Stimulated activated naive CD4-positive, alpha-beta T cell (primary cell): ENCODE results near the gene CDIP1.

ENCODE experiments used
- DNase-seq, 6 experiments: peaks; one replicate each; lab custom pipeline; 2025; lab: John Stamatoyannopoulos, UW

Gene CDIP1

DNA sequence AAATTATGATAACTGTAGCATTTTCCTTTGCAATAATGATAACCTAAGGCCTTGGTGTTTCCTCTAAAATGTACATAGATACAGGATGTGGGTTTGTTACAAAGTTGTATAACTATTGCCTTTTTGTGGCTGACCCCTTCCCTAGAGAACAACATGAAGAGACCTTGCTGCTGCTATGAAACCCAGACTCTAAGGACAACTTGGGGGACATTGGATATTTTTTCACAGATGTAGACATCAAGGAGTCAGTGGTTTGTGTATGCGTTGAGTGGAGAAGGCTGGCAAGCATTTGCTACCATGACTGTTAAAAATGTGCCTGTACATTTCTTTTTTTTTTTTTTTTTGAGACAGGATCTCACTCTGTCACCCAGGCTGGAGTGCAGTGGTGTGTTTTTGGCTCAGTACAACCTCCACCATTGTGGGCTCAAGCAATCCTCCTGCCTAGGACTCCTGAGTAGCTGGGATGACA, 50.0 kb downstream of the CDIP1 start:
- peak in 3 of 6 experiments; percentile 78 to 84 (median 82) for DNase-seq

- DNase-seq: peak in 3 of 6 experiments; percentile 58 to 66 (median 60)
Measured at GRCh38 chr16:4487955-4488498, 50.5 kb downstream of the CDIP1 start.

- DNase-seq: no peak
Measured at GRCh38 chr16:4486126-4486893, 52.3 kb downstream of the CDIP1 start.

GRCh38 chr16:4481963-4482362, 56.6 kb downstream of the CDIP1 start:
- DNase-seq: no peak

DNA sequence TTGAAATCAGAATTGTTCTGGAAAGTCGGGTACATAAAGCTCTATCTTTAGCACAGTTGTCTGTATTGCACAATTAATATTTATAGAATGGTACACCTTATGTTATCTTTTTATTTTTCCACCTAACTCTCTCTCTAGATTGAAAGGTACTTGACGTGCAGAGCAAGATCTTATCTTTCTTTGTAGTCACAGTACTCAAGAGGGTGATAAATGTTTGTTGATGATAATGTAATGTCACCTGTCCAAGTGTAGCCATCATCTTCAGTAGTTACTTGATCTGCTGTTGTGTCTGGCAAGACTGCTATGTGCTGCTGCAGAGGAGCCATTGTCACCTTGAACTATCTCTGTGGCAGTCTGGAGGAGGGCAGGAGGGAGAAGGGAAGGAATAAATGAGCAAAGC, 57.0 kb downstream of the CDIP1 start:
- no peak for DNase-seq

DNA sequence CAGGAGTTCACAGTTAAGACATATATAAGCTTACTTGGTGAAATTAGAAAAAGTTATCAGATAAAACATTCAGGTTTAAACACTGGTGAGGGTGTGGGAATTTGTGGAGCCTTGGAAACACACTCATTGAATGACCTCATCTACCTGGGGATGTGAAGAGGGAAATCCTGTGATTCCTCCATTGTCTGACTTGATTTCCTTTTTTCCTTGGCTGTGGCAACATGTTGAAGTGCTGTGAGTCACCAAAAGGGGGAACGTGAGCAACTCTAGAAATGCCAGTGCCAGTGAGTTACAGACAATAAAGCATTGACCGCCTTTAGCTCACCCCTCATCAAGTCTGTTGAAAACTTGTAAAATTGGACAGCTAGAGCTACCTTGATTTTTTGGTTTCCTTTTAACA, 60.6 kb downstream of the CDIP1 start:
- peak in 2 of 6 experiments; percentile 23 to 26 for DNase-seq

- DNase-seq: peak; percentile 83 to 91 (median 87)
Measured at GRCh38 chr16:4475880-4476788, 62.4 kb downstream of the CDIP1 start, which contains the start of gene HMOX2. TSS of gene HMOX2 (plus strand) at chr16:4476398. CDS start at chr16:4505525, 29,127 bp downstream.

GRCh38 chr16:4474192-4474961, 64.2 kb downstream of the CDIP1 start, which contains the start of gene NMRAL1:
TSS of gene NMRAL1 (minus strand) at chr16:4474625. CDS start at chr16:4474132, 493 bp downstream.
- DNase-seq: peak; percentile 74 to 89 (median 82)

DNA sequence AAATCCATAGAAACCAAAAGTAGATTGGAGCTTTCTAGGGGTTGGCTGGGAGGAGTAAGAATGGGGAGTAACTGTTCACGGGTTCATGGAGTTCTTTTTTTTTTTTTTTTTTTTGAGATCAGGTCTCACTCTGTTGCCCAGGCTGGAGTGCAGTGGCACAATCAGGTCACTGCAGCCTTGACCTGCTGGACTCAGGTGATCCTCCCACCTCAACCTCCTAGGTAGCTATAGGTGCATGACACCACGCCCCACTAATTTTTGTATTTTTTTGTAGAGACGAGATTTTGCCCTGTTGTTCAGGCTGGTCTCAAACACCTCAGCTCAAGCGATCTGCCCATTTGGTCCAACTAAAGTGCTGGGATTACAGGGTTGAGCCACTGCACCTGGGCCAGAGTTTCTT, 65.7 kb downstream of the CDIP1 start:
- no peak for DNase-seq

DNA sequence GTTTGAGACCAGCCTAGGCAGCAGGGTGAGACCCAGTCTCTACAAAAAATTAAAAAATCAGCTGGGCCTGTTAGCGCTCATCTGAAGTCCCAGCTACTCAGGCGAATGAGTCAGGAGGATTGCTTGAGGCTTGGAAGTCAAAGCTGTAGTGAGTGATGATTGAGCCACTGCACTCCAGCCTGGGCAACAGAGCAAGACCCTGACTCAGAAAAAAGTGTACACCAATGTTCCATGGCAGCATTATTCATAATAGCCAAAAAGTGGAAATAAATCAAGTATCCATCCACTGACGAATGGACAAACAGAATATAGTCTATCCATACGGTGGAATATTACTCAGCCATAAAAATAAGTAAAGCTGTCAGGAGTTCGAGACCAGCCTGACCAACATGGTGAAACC, 66.7 kb downstream of the CDIP1 start:
- no peak for DNase-seq

- DNase-seq: no peak
Measured at GRCh38 chr16:4468972-4469371, 69.6 kb downstream of the CDIP1 start.

GRCh38 chr16:4467916-4468315, 70.7 kb downstream of the CDIP1 start:
- no peak for DNase-seq

- no peak for DNase-seq
Measured at GRCh38 chr16:4465977-4466779, 72.4 kb downstream of the CDIP1 start.

GRCh38 chr16:4463522-4464163, 74.9 kb downstream of the CDIP1 start:
- DNase-seq: no peak

DNA sequence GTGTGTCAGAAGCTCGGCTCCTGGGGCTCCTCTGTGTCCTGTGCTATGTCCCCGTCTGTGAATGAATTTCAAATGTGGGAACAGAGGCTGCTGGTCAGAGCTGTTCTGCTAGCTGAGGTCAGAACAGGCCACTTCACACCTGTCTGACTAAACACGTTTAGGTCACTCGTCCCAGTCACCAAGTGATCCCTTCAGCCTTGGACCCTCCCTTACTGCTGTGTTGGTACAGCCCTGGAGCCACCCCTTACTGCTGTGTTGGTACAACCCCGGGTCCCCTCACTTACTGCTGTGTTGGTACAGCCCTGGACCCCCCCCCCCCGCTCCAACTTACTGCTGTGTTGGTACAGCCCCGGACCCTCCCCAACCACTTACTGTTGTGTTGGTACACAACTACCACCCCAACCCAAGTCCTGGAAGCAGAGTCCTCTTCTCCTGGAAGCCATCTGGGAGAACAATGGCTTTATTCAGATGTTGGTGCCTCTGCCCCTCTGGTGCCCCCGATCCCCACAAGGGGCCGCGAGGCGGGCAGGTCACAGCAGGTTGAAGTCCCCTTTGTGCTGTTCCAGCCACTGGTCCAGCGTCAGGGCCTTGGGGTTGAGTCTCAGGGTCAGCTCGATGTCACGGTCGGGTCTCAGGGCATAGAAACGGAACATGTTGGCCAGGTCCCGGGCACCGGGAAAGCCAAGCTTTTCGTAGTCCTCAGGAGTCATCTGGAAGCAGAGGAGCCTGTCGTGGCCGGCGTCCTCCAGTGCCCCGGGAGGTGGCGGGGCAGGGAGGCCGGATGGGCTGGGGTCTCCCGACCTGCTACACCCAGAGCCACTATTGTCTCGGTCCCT, 77.1 kb downstream of the CDIP1 start:
- DNase-seq: no peak

DNA sequence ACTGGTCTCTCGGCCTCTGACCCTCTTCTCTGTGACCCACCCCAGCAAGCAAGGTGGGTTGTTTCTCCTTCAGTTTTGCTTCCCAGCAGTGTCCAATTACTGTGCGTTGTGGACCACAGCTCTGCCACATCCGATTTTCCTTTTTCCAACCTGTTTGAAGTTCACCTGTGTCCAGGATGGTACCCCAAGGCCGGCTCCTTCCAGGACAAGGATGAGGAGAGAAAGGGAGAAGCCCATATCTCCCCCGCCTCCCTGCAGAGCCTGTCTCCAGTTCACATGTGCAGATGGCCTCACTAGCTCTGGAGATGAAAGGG, 77.7 kb downstream of the CDIP1 start:
- no peak for DNase-seq
